ENCODE measurements around the gene PSMD12.
"Not testable (repeated sequence)": the region's sequence is repeated elsewhere in the genome, so short reads cannot be mapped to it uniquely, and the experiment has no call there.

The PSMD12 gene

DNA sequence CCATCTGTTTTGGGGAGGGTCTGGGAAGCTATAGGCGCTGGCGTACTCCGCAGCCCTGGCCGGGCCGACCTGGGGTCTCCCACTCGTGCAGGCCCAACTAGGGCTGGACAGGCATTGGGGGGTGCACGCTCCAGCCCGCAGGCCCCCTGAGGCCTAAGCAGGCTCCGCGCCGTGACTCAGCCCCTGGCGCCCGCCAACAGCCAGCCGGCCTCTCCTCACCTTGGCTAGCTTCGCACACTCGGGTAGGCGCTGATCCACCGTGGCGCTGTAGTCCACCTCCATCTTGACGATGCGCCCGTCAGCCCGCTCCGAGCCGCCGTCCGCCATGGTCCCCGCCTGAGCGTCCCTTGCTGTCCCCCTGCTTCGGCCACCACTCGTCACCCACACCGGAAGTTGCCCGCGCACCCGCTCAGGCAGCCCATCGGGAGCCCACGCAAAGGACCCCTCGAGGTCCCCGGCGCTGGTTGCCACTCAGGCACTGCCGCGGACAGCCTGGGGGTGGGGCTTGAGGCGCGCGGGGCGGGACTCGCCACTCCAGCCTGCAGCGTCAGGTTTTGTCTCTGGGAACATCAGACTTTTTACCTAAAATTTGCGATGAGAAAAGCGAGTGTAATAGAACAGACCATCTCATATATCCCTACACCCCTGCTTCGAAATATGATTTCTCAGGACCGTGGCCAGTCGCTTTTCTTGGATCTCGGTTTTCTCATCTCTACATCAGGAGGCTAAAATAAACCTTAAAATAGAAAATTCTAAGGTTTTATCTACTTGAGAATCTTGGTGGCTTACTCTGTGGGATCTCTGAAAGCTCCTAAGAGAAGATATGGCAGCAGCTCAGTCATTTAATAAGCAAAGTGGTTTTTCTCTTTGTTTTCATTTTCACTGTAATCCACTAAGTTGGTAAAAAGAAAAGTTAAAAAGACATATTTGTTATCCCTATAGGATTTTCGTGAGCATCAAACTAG is at the start of gene PSMD12:
Gene PSMD12 (minus strand): TSS at position 385 of the 965 bp plus-strand sequence. CDS start 58 bp downstream, at position 327.
- DNase-seq (ENCODE audit: low read depth in 3 of 3): peak; percentile 86 to 95 (median 88)

- no peak for DNase-seq (ENCODE audit: low read depth in 3 of 3)
Observed at GRCh38 chr17:67415291-67415690, 48.9 kb upstream of the PSMD12 start.

- no peak for DNase-seq (ENCODE audit: low read depth in 3 of 3)
Observed at GRCh38 chr17:67414559-67414958, 48.2 kb upstream of the PSMD12 start.

- no peak for DNase-seq (ENCODE audit: low read depth in 3 of 3)
Observed at GRCh38 chr17:67414130-67414529, 47.8 kb upstream of the PSMD12 start.

DNA sequence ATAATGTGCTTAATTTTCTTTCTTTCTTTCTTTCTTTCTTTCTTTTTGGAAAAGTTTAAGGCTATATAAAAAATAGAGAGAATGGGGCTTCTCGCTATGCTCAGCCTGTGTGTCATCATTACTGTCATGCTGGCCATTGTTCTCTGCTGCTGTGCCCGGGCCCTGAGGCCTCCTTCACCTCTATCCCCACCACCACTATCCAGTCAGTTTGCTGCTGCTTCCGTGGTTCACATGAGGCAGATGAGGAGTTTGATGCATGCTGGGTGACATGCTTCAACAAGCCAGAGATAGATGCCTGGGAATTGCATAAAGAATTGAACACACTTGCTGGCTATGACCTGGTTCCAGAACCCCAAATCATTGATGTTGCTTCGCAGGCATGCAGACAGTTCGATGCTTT is 47.0 kb upstream of the PSMD12 start:
- DNase-seq (ENCODE audit: low read depth in 3 of 3): no peak

GRCh38 chr17:67412941-67413340 is 46.6 kb upstream of the PSMD12 start:
- DNase-seq (ENCODE audit: low read depth in 3 of 3): no peak

DNA sequence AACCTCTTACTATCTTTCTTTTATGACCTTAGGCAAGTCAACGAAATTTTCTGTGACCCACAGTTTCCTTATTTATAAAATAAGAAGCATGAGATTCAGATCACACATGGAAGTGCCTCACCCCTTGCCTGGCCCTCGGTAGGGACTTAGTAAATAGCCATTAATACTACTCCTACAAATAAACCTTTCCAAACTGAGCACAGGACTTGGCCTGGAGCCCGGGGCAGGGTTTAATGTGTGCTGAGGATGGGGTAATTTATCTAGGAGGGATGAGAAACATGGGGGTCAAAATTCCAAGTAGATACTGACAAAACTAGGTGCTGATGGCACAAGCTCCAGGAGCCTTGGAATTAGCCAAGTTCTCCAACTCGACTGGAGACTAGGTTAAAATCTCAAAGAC is 45.7 kb upstream of the PSMD12 start:
- DNase-seq (ENCODE audit: low read depth in 3 of 3): no peak

DNA sequence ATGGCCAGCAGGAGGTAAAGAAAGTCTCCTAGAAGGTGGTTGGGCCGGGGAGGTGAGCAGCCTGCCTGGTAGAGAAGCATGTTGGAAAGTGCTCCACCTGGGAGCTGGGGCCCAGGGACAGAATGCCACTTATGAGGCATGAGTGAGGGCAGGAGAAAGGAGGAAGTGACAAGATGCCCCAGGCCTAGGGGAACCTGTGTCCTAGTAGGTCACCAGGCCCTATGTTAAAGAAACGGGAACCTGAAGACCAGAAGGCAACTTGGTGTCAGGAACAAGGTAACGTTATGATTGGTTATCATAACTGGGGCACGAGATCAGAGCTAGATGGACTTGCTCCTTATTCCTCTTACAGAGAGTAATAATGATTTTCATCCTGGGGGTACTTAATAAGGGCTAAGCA is 45.0 kb upstream of the PSMD12 start:
- DNase-seq (ENCODE audit: low read depth in 3 of 3): no peak

GRCh38 chr17:67408455-67408830 is 42.1 kb upstream of the PSMD12 start:
- DNase-seq (ENCODE audit: low read depth in 3 of 3): not testable (repeated sequence)

DNA sequence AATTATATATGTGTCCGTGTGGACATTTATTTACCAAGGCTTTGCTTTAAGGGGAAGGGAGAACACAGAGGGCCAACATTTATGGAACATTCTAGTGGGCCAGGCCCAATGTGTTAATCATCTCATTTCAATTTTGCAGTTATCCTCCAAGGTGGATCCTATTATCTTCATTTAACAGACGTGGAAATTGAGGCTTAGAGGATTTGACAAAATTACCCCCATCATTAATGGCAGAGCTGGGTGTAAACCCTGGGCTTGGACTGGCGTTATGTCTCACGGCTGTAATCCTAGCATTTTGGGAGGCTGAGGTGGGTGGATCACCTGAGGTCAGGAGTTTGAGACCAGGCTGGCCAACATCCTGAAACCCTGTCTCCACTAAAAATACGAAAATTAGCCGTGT is 37.1 kb upstream of the PSMD12 start:
- no peak for DNase-seq (ENCODE audit: low read depth in 3 of 3)

DNA sequence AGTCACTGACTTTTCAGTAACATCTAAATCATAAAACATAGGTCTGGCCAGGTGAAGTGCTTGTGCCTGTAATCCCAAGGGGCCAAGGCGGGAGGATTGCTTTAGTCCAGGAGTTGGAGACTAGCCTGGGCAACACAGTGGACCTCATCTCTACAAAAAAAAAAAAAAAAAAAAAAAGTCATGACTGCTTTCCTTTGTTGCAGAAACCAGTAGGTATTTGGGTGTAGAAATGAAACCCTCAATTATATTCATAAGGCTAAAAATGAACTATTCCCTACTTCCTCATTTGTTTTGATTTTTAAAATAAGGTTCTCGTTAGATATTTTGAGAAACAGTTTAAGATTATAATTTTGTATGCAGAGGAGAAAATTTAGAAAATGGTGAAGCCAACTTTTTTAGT is 36.7 kb upstream of the PSMD12 start:
- DNase-seq (ENCODE audit: low read depth in 3 of 3): no peak

DNA sequence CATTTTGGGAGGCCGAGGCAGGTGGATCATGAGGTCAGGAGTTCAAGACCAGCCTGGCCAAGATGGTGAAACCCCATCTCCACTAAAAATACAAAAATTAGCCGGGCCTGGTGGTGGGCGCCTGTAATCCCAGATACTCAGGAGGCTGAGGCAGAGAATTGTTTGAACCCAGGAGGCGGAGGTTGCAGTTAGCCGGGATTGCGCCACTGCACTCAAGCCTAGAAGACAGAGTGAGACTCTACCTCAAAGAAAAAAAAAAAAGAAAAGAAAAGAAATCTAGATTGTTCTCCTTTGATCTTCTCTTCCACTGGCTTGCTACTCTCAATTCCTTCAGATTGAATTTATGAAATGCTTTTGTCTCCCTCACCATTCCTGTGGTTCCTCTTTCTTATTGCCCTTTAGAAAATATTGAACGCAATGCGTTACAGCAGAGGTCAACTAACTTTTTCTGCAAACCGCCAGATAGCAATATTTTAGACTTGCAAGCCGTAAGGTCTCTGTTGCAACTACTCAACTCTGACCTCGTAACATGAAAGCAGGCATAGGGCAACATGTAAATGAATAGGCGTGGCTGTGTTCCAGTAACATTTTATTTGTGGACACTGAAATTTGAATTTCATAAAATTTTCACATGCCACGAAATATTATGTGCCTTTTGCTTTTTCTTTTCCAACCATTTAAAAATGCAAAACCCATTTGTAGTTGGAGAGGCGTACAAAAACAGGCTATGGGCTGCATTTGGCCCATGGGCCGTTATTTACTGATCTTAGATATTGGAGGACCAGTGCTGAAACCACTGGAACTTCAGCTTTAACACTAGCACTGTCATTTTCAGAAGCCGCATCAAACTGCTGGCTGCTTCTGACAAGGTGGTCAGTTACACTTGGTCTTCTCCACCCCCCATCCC is 35.5 kb upstream of the PSMD12 start:
- DNase-seq (ENCODE audit: low read depth in 3 of 3): no peak

DNA sequence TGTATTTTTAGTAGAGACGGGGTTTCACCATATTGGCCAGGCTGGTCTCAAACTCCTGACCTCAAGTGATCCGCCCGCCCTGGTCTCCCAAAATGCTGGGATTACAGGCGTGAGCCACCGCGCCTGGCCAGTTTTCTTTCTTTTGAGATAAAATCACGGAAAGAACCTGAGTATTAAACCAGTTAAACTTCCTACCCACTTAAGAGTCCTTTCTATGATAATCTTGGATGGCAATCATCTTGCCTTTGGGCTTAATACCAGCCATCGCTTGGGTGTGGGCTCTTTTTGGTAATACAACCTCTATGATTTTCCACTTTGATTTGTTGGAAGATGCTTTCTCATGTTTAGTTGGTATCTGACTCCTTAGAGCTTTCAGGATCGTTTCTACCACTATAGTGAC is 34.7 kb upstream of the PSMD12 start:
- no peak for DNase-seq (ENCODE audit: low read depth in 3 of 3)

- no peak for DNase-seq (ENCODE audit: low read depth in 3 of 3)
Observed at GRCh38 chr17:67400193-67400592, 33.8 kb upstream of the PSMD12 start.

GRCh38 chr17:67399676-67400075 is 33.3 kb upstream of the PSMD12 start:
- DNase-seq (ENCODE audit: low read depth in 3 of 3): no peak

GRCh38 chr17:67393809-67394397 is 27.5 kb upstream of the PSMD12 start:
- DNase-seq (ENCODE audit: low read depth in 3 of 3): no peak

DNA sequence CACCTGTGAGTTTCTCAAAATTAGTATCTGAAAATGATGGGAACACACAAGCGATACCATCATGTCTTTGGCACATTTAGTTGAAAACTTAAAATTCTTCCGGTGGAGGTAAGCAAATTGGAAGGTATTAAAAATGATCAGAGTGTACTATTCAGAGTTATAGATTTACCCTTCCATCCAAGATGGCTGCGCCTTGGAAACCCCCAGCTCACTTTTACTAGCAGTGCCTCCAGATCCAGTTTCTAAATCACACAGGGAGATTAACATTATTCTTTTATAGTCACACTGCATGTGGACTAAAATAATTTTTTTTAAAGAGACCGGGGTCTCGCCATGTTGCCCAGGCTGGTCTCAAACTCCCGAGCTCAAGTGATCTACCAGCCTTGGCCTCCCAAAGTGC is 25.7 kb upstream of the PSMD12 start:
- no peak for DNase-seq (ENCODE audit: low read depth in 3 of 3)

DNA sequence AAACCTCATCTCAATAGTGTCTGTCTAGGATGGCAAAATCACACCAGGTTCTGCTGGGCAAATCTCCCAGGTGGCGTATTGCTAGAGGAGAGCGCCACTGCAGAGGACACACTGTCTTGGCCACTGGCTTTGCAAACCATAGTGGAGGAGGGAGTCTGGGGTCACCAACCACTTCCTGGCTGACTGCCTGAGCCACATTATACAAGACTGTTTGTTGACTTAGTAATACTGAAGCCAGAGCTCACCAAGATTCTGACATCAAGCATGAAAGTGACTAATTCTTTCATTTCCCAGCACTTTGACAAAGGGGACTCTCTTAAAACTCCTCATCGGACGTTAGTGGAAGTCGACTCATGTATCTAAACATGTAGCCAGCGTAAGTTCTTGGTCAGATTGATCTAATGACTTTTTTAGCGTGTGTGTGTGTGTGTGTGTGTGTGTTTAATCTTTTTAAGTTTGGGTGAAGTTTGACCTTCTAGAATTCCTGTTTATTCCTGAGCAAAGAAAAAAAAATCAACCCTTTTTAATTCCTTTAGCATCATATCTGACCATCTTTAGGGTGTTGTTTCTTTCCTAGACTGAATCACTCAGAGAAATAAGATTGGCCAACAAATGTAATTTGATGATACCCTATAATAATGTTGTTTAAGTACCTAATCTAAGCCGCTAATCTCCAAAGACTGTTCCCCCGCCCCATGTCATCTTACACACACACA is 24.4 kb upstream of the PSMD12 start:
- peak in 2 of 3 experiments; percentile 36 to 56 for DNase-seq (ENCODE audit: low read depth in 3 of 3)

- DNase-seq (ENCODE audit: low read depth in 3 of 3): no peak
Observed at GRCh38 chr17:67390006-67390645, 23.7 kb upstream of the PSMD12 start.

DNA sequence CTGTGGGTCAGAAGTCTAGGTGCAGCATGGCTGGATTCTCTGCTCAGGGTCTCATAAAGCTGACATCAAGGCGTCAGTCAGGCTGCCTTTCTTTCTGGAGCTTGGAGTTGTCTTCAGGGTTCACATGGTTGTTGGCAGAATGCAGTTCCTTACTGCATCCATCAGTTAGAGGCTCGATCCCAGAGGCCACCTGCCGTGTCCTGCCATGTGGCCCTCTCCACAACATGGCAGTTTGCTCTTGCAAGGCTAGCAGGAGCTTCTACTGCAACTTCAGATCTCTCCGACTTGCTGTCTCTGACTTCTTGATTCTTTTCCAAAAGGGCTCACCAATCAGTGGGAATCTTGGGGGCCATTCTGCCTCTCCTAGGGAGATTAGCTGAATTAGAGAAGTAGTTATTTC is 22.6 kb upstream of the PSMD12 start:
- no peak for DNase-seq (ENCODE audit: low read depth in 3 of 3)

DNA sequence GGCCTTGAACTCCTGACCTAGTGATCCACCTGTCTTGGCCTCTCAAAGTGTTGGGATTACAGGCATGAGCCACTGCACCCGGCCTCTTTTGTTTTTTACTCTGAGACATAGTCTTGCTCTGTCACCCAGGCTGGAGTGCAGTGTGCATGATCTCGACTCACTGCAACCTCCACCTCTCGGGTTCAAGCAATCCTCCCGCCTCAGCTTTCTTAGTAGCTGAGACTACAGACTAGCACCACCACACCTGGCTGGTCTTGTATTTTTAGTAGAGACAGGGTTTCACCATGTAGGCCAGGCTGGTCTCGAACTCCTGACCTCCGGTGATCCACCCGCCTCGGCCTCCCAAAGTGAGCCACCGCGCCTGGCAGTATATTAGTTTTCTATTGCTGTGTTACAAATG is 22.2 kb upstream of the PSMD12 start:
- DNase-seq (ENCODE audit: low read depth in 3 of 3): not testable (repeated sequence)
